ENCODE results near the gene WWOX. TPM values are rescaled to one million over a fixed set of nuclear protein-coding genes. Genes with fewer than 3 reads are reported as not detected.

The WWOX gene
- total and polyA plus RNA-seq, 7 donors = 7.1 to 46.8 (median 16.1) TPM

- Histone ChIP-seq H3K27me3 (peaks cover 0 to 8% (median 0%) of the 10 kb centered on the region in 3 donors), H3K4me1 (no peaks in the 10 kb centered on the region), H3K4me3 (no peak overlapping the region), H3K9me3 (no peaks in the 10 kb centered on the region), H3K36me3 (no peaks in the 10 kb centered on the region), H3K27ac (no peak overlapping the region)
- TF ChIP-seq EP300 (IDR thresholded peaks at IDR 0.05) = no peak
- no peak for TF ChIP-seq POLR2AphosphoS5 (IDR thresholded peaks at IDR 0.05)
- TF ChIP-seq CTCF (IDR thresholded peaks at IDR 0.05) = no peak
- no peak for TF ChIP-seq POLR2A (IDR thresholded peaks at IDR 0.05)
- 87% methylated on average over 3 of the region's 3 CpGs for WGBS, 2 donors
- intact Hi-C loops (cut with DNase I) = no loop called here
- no peak for DNase-seq
Measured at GRCh38 chr16:78075800-78076199, 23.7 kb upstream of the WWOX start.

- no peak overlapping the region for H3K4me3 ChIP-seq
- H3K27ac ChIP-seq = no peak overlapping the region
- TF ChIP-seq EP300 (IDR thresholded peaks at IDR 0.05) = no peak
- no peak for TF ChIP-seq CTCF (IDR thresholded peaks at IDR 0.05)
- no peak for TF ChIP-seq POLR2A (IDR thresholded peaks at IDR 0.05)
- TF ChIP-seq POLR2AphosphoS5 (IDR thresholded peaks at IDR 0.05) = no peak
- no peaks in the 10 kb centered on the region for H3K9me3 ChIP-seq
- no peaks in the 10 kb centered on the region for H3K36me3 ChIP-seq
- WGBS, 2 donors = 87 to 89% methylated on average over 4 of the region's 4 CpGs
- DNase-seq = no peak
- no peaks in the 10 kb centered on the region for H3K4me1 ChIP-seq
- H3K27me3 ChIP-seq = peaks cover 0 to 4% (median 0%) of the 10 kb centered on the region in 3 donors
- intact Hi-C loops (cut with DNase I) = no loop called here
Measured at GRCh38 chr16:78081341-78081740, 18.1 kb upstream of the WWOX start.

GRCh38 chr16:78091419-78091818, 8.0 kb upstream of the WWOX start:
- Histone ChIP-seq H3K27ac (no peak overlapping the region), H3K4me1 (no peaks in the 10 kb centered on the region), H3K36me3 (no peaks in the 10 kb centered on the region), H3K27me3 (no peaks in the 10 kb centered on the region), H3K4me3 (no peak overlapping the region), H3K9me3 (no peaks in the 10 kb centered on the region)
- DNase-seq = no peak
- TF ChIP-seq CTCF (IDR thresholded peaks at IDR 0.05) (no peak), POLR2AphosphoS5 (IDR thresholded peaks at IDR 0.05) (no peak)
- 68 to 80% methylated on average over 1 of the region's 1 CpG for WGBS, 2 donors
- intact Hi-C loops (cut with DNase I) = no loop called here

GRCh38 chr16:78092758-78093157, 6.7 kb upstream of the WWOX start:
- Histone ChIP-seq H3K27me3 (no peaks in the 10 kb centered on the region), H3K36me3 (no peaks in the 10 kb centered on the region), H3K4me1 (no peaks in the 10 kb centered on the region), H3K9me3 (no peaks in the 10 kb centered on the region), H3K27ac (no peak overlapping the region), H3K4me3 (no peak overlapping the region)
- intact Hi-C loops (cut with DNase I) = no loop called here
- TF ChIP-seq EP300 (IDR thresholded peaks at IDR 0.05) = no peak
- 58 to 74% methylated on average over 7 of the region's 7 CpGs for WGBS, 2 donors
- DNase-seq = no peak

GRCh38 chr16:78094166-78094565, 5.3 kb upstream of the WWOX start:
- Histone ChIP-seq H3K27me3 (no peaks in the 10 kb centered on the region), H3K36me3 (no peaks in the 10 kb centered on the region), H3K4me1 (peaks cover 0 to 6% (median 0%) of the 10 kb centered on the region in 4 donors), H3K27ac (no peak overlapping the region), H3K9me3 (no peaks in the 10 kb centered on the region), H3K4me3 (no peak overlapping the region)
- 48 to 64% methylated on average over 3 of the region's 3 CpGs for WGBS, 2 donors
- TF ChIP-seq CTCF (IDR thresholded peaks at IDR 0.05) (no peak), POLR2A (IDR thresholded peaks at IDR 0.05) (no peak)
- DNase-seq = no peak
- intact Hi-C loops (cut with DNase I) = no loop called here
